ENCODE measurements around the gene RIMBP2.

GRCh38 chr12:130661486-130662255, 54.4 kb downstream of the RIMBP2 start:
- TF ChIP-seq POLR2A (IDR thresholded peaks at IDR 0.05; ENCODE audit: low read depth) (no peak), POLR2AphosphoS5 (IDR thresholded peaks at IDR 0.05) (no peak)
- TF ChIP-seq, protein P1, sequence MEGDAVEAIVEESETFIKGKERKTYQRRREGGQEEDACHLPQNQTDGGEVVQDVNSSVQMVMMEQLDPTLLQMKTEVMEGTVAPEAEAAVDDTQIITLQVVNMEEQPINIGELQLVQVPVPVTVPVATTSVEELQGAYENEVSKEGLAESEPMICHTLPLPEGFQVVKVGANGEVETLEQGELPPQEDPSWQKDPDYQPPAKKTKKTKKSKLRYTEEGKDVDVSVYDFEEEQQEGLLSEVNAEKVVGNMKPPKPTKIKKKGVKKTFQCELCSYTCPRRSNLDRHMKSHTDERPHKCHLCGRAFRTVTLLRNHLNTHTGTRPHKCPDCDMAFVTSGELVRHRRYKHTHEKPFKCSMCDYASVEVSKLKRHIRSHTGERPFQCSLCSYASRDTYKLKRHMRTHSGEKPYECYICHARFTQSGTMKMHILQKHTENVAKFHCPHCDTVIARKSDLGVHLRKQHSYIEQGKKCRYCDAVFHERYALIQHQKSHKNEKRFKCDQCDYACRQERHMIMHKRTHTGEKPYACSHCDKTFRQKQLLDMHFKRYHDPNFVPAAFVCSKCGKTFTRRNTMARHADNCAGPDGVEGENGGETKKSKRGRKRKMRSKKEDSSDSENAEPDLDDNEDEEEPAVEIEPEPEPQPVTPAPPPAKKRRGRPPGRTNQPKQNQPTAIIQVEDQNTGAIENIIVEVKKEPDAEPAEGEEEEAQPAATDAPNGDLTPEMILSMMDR (IDR thresholded peaks at IDR 0.05): no peak
